Breast epithelium (tissue), 3 donors: ENCODE data around the gene DPYD.

Experiments
- POLR2A ChIP-seq: fragments of 450-650 bp; IDR thresholded peaks from one replicate; pipeline ENCODE4 v1.6.1; 2016; ENCODE audit warnings: antibody characterized with exemption, mild to moderate bottlenecking, moderate library complexity
- POLR2AphosphoS5 ChIP-seq, 3 donors: sonication (generic); formaldehyde crosslinking; IDR thresholded peaks; one replicate each; pipeline ENCODE4 v1.6.1; 2017; ENCODE audit warnings: antibody characterized with exemption in 3 of 3
- TF ChIP-seq, protein P1 (sequence below), 3 donors: fragments of 450-650 bp; IDR thresholded peaks; one replicate each; pipeline ENCODE4 v1.5.1; 2016 to 2017; ENCODE audit warnings: antibody characterized with exemption in 3 of 3, mild to moderate bottlenecking in 3 of 3, moderate library complexity in 3 of 3

DNA sequence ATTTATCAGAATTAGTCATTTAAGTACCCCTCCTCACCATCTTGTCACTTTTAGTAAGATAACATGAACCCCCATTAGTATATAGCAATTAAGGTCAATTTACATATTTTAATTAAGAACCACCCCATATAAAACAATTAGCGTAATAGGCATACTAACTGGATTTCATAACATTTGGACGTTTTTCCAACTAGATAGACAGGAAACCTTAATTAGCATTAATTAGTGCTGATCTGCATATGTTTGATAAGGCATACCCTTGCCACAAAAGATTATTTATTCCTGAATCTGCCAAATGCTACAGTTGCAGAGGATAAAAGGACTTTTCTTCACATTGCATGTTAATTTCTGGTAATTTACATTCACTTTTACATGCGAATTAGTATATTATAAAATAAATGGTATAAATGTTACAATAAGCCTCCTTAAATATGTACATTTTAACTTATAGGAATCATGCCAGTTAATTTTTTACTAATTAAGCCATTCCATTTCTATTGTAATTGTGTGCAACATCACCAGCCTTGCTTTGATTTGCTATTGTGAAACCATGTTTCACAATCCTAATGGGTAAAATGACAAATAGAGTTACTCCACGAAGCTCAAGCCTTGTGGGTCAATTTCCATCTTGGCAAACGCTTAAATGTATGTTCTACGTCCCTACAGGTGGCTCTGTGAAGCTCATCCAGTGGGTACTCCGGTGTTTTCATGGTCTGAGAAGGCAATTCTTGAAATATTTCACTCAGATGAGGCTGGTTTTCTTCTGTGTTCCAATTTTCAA, 469.6 kb downstream of the DPYD start:
- TF ChIP-seq, protein P1, sequence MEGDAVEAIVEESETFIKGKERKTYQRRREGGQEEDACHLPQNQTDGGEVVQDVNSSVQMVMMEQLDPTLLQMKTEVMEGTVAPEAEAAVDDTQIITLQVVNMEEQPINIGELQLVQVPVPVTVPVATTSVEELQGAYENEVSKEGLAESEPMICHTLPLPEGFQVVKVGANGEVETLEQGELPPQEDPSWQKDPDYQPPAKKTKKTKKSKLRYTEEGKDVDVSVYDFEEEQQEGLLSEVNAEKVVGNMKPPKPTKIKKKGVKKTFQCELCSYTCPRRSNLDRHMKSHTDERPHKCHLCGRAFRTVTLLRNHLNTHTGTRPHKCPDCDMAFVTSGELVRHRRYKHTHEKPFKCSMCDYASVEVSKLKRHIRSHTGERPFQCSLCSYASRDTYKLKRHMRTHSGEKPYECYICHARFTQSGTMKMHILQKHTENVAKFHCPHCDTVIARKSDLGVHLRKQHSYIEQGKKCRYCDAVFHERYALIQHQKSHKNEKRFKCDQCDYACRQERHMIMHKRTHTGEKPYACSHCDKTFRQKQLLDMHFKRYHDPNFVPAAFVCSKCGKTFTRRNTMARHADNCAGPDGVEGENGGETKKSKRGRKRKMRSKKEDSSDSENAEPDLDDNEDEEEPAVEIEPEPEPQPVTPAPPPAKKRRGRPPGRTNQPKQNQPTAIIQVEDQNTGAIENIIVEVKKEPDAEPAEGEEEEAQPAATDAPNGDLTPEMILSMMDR (IDR thresholded peaks at IDR 0.05): no peak
- TF ChIP-seq POLR2AphosphoS5 (IDR thresholded peaks at IDR 0.05) (no peak), POLR2A (no peak)
